Adrenal gland (tissue), 12 donors: ENCODE measurements around the gene SPATA31D1. TPM values are rescaled to one million over a fixed set of nuclear protein-coding genes. Genes with fewer than 3 reads are reported as not detected.

Experiments used
- DNase-seq, 7 donors: peaks; one replicate each; pipeline ENCODE4 v3.0.0-alpha.2; 2019 to 2020
- H3K27ac ChIP-seq, 5 donors: fragments of 200-600 bp; sonication (generic) in 4 of 5; 1 replicate in 3 of 5; 2 replicates in 2 of 5; pipeline versions ENCODE4 v1.5.1 to v1.8.0; 2016 to 2020; ENCODE audit warnings: mild to moderate bottlenecking in 1 of 5
- H3K27me3 ChIP-seq: fragments of 200-600 bp; 2 replicates; pipeline ENCODE4 v1.8.0; 2021
- H3K36me3 ChIP-seq, 2 donors: fragments of 200-600 bp; replicated peaks in 1 of 2; 1 replicate in 1 of 2; 2 replicates in 1 of 2; pipeline versions ENCODE4 v1.5.1 to v1.8.0; 2018 to 2022
- H3K4me1 ChIP-seq, 2 donors: fragments of 200-600 bp; replicated peaks in 1 of 2; 1 replicate in 1 of 2; 2 replicates in 1 of 2; pipeline versions ENCODE4 v1.5.1 to v1.8.0; 2018 to 2021
- H3K4me3 ChIP-seq, 4 donors: fragments of 200-600 bp; sonication (generic) in 3 of 4; one replicate each; pipeline ENCODE4 v1.5.1; 2016 to 2018
- H3K9me3 ChIP-seq, 3 donors: fragments of 200-600 bp; sonication (generic) in 1 of 3; replicated peaks in 1 of 3; 1 replicate in 2 of 3; 2 replicates in 1 of 3; pipeline versions ENCODE4 v1.5.1 to v1.8.0; 2016 to 2021
- POLR2A ChIP-seq, 2 donors: fragments of 450-650 bp; IDR thresholded peaks; one replicate each; pipeline ENCODE4 v1.6.1; 2017; ENCODE audit warnings: antibody characterized with exemption in 2 of 2, mild to moderate bottlenecking in 2 of 2, moderate library complexity in 1 of 2
- whole genome bisulfite sequencing, 4 donors: extraction: QIAGEN DNeasy Blood & Tissue Kit in 2 of 4; methylation state at CpG; one replicate each; pipeline versions ENCODE4 v1.1.5 to v1.1.7; 2013 to 2017; 5-methylcytosine and 5-hydroxymethylcytosine counted together
- intact Hi-C, 2 donors: fragments of 100-400 bp; cut with DNase I; formaldehyde crosslinking; loops; one replicate each; pipeline versions ENCODE4 v1.14.1 to v1.15.0; 2022 to 2023
- polyA plus RNA-seq, 3 donors: library from polyadenylated mRNA; stranded (reverse); fragments of 200-250 nt in 2 of 3; fragments of 350-450 nt in 1 of 3; fragmentation: Illumina TruSeq in 1 of 3; extraction: RNeasy Lipid Tissue Mini Kit (QIAGEN cat#74804) in 1 of 3; gene quantifications; one replicate each; pipeline ENCODE4 v1.2.3, GENCODE V29; 2013 to 2014
- total RNA-seq, 9 donors: library from RNA; depleted of rRNA in 4 of 9; stranded (reverse); fragments of >200 nt in 4 of 9; fragments of 120-200 nt in 1 of 9; fragmentation: NEBNext Ultra II Directional in 1 of 9; extraction: Animal tissue kit (Norgen Biotek cat#: 25700) in 1 of 9; gene quantifications; one replicate each; pipeline versions ENCODE4 v1.1.0 to v1.2.4, GENCODE V29; 2013 to 2023
- TF ChIP-seq, protein P1 (sequence below), 6 experiments: fragments of 450-650 bp in 4 of 6; fragments of 200-600 bp in 2 of 6; sonication (generic) in 1 of 6; IDR thresholded peaks; 1 replicate in 5 of 6; 2 replicates in 1 of 6; pipeline versions ENCODE4 v1.5.1 to v1.8.0; 2016 to 2021; ENCODE audit warnings: antibody characterized with exemption in 6 of 6, mild to moderate bottlenecking in 2 of 6, moderate library complexity in 1 of 6
- donor health status: healthy with polysubstance abuse.
- donor health status: Bipolar disorder and iron deficiency.
- donor health status: DM: yes; HTN: yes; CAD: no.
- donor health status: DM: no; HTN: no; CAD: no.
- donor health status: DM: no; HTN: no; CAD: no.
- donor health status: DM: yes; HTN: yes; CAD: no.

SPATA31D1 gene
- total and polyA plus RNA-seq, 12 donors = not detected

DNA sequence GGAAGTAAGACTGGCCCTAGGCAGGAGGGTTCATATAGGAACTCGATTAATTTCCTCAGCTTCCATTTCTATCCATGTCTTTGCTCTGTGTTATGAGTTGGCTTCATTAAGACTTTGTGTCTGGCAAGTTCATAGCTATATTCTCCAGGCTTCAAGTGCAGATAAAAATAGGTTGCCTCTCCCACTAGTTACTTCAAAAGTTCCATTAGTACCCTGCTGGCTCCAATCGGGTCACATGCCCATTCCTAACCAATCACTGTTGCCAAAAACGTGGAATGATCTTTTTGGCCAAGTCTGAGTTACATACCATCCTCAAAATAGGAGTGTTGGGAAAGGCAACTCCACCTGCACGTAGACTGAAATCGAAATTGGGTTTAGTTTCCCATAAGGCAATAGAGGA lies 13.8 kb upstream of the SPATA31D1 start:
- H3K27me3 ChIP-seq = no peaks in the 10 kb centered on the region
- WGBS, 4 donors = 71 to 87% (median 87%) methylated on average over 5 of the region's 5 CpGs
- H3K27ac ChIP-seq = no peak overlapping the region
- intact Hi-C loops = no loop called here
- no peaks in the 10 kb centered on the region for H3K36me3 ChIP-seq
- DNase-seq = no peak
- no peaks in the 10 kb centered on the region for H3K9me3 ChIP-seq
- no peak overlapping the region for H3K4me3 ChIP-seq
- TF ChIP-seq, protein P1, sequence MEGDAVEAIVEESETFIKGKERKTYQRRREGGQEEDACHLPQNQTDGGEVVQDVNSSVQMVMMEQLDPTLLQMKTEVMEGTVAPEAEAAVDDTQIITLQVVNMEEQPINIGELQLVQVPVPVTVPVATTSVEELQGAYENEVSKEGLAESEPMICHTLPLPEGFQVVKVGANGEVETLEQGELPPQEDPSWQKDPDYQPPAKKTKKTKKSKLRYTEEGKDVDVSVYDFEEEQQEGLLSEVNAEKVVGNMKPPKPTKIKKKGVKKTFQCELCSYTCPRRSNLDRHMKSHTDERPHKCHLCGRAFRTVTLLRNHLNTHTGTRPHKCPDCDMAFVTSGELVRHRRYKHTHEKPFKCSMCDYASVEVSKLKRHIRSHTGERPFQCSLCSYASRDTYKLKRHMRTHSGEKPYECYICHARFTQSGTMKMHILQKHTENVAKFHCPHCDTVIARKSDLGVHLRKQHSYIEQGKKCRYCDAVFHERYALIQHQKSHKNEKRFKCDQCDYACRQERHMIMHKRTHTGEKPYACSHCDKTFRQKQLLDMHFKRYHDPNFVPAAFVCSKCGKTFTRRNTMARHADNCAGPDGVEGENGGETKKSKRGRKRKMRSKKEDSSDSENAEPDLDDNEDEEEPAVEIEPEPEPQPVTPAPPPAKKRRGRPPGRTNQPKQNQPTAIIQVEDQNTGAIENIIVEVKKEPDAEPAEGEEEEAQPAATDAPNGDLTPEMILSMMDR (IDR thresholded peaks at IDR 0.05) = no peak
- no peak for TF ChIP-seq POLR2A (IDR thresholded peaks at IDR 0.05)
- no peaks in the 10 kb centered on the region for H3K4me1 ChIP-seq

DNA sequence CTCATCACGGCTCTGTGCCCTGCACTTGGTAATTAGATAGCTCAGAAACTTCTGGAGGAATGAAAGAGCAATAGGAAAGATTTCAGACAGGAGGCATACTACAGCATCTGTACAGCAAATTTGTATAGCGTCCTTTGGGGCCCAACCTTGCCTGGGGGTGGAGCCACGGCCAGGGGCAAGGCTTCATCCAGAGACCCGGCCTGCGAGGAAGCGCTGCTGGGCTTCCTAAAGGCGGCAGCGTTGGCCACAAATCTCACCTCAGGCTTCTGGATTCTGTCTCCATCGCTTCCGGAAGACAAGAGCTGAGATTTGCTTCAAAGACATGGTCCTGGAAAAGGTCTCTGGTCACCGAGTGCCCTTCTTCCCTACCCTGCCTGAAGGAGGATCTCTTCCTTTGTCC lies 12.2 kb upstream of the SPATA31D1 start:
- Histone ChIP-seq H3K27me3 (no peaks in the 10 kb centered on the region), H3K36me3 (no peaks in the 10 kb centered on the region), H3K4me1 (no peaks in the 10 kb centered on the region), H3K27ac (no peak overlapping the region), H3K9me3 (no peaks in the 10 kb centered on the region), H3K4me3 (no peak overlapping the region)
- TF ChIP-seq, protein P1 (IDR thresholded peaks at IDR 0.05) = no peak
- WGBS, 4 donors = 91 to 94% (median 93%) methylated on average over 11 of the region's 11 CpGs
- no peak for DNase-seq
- intact Hi-C loops = no loop called here

DNA sequence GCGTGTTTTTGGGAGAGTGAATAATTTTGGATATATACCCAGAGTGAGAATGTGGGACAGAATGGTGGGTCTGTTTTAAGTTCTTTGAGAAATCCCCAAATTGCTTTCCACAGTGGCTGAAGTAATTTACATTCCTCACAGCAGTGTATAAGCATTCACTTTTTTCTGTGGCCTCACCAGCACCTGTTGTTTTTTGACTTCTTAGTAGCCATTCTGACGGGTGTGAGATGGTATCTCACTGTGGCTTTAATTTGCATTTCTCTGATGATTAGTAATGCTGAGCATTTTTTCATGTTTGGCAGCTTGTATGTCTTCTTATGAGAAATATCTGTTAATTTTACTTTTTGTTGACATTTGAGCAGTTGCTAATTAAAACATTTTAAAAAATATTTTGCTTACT lies 9.4 kb upstream of the SPATA31D1 start:
- WGBS, 4 donors = 76 to 90% (median 82%) methylated on average over 2 of the region's 2 CpGs
- no peaks in the 10 kb centered on the region for H3K9me3 ChIP-seq
- TF ChIP-seq, protein P1 (IDR thresholded peaks at IDR 0.05) = no peak
- no peak for TF ChIP-seq POLR2A (IDR thresholded peaks at IDR 0.05)
- no peak overlapping the region for H3K4me3 ChIP-seq
- intact Hi-C loops = no loop called here
- no peaks in the 10 kb centered on the region for H3K36me3 ChIP-seq
- H3K4me1 ChIP-seq = no peaks in the 10 kb centered on the region
- no peak for DNase-seq
- H3K27ac ChIP-seq = no peak overlapping the region
- H3K27me3 ChIP-seq = no peaks in the 10 kb centered on the region

DNA sequence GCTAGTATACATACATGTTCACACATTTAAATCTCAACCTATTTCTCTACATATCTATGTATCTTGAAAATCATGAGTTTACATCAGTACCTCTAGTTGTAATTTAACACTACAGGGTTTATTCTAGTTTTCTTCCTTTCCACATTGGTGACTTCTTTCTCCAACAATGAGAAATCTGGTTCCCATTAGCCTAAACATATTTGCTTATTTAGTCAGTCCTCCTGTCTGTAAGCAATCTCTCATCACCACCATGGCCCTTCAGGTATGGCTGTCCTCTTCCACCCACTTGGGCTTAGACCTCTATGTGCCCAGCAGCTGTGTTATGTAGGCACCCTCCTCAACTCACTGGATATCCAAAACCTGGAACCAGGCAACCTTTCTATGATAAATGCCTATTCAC lies 8.0 kb upstream of the SPATA31D1 start:
- Histone ChIP-seq H3K9me3 (no peaks in the 10 kb centered on the region), H3K27me3 (no peaks in the 10 kb centered on the region), H3K36me3 (no peaks in the 10 kb centered on the region), H3K4me1 (no peaks in the 10 kb centered on the region), H3K4me3 (no peak overlapping the region), H3K27ac (no peak overlapping the region)
- no peak for TF ChIP-seq POLR2A (IDR thresholded peaks at IDR 0.05)
- TF ChIP-seq, protein P1 (IDR thresholded peaks at IDR 0.05) = no peak
- no peak for DNase-seq
- intact Hi-C loops = no loop called here
